Measurements from ENCODE around the gene TECPR2.

- TF ChIP-seq SIN3A (IDR thresholded peaks at IDR 0.05; ENCODE audit: borderline replicate concordance, insufficient read depth, low read length) (no peak), TAF1 (IDR thresholded peaks at IDR 0.05; ENCODE audit: borderline replicate concordance, insufficient read depth, low read length) (no peak), POLR2AphosphoS5 (IDR thresholded peaks at IDR 0.05; ENCODE audit: low read depth, low read length) (no peak)
These were observed 162.6 kb downstream of the TECPR2 start for GRCh38 chr14:102525219-102525928.
